HG02571 (cell line): ENCODE data around the gene ZNF599.

Source experiments
- ATAC-seq: cut with Tn5 transposase; IDR thresholded peaks from one replicate; pipeline ENCODE4 v1.9.1; 2021; ENCODE audit warnings: mild to moderate bottlenecking, moderate library complexity; ENCODE audit not compliant: unreplicated experiment

ZNF599 gene

GRCh38 chr19:34744896-34745690 is 27.9 kb downstream of the ZNF599 start:
- no peak for ATAC-seq

- ATAC-seq, result no peak
Observed at GRCh38 chr19:34734537-34735103, 38.4 kb downstream of the ZNF599 start.

GRCh38 chr19:34733746-34734536 is 39.1 kb downstream of the ZNF599 start, which contains the start of gene ZNF181:
Gene ZNF181 (plus strand): TSS chr19:34734243. CDS start chr19:34735038, 795 bp downstream.
- peak; percentile 69 for ATAC-seq

- no peak for ATAC-seq
Observed at GRCh38 chr19:34733266-34733745, 39.7 kb downstream of the ZNF599 start.

- no peak for ATAC-seq
Observed at GRCh38 chr19:34732612-34733211, 40.3 kb downstream of the ZNF599 start.

GRCh38 chr19:34731964-34732363 is 41.1 kb downstream of the ZNF599 start:
- ATAC-seq, result no peak

GRCh38 chr19:34731019-34731829 is 41.8 kb downstream of the ZNF599 start:
- no peak for ATAC-seq

- no peak for ATAC-seq
Observed at GRCh38 chr19:34725400-34725799, 47.6 kb downstream of the ZNF599 start.

GRCh38 chr19:34722353-34722752 is 50.7 kb downstream of the ZNF599 start:
- ATAC-seq, result no peak

- ATAC-seq, result no peak
Observed at GRCh38 chr19:34715357-34715756, 57.7 kb downstream of the ZNF599 start.

GRCh38 chr19:34713262-34713637 is 59.8 kb downstream of the ZNF599 start:
- no peak for ATAC-seq

- ATAC-seq, result no peak
Observed at GRCh38 chr19:34712395-34713261, 60.4 kb downstream of the ZNF599 start.

- no peak for ATAC-seq
Observed at GRCh38 chr19:34711890-34712289, 61.1 kb downstream of the ZNF599 start.
